HL-60/S4 treated with phorbol 12-myristate 13-acetate at 8.2 ng/mL for 4 days and 3 days (cell line): Measurements from ENCODE around the gene CEMIP.
"Not testable (repeated sequence)": the region's sequence is repeated elsewhere in the genome, so short reads cannot be mapped to it uniquely, and the experiment has no call there.

Source experiments
- in situ Hi-C: fragments of 300-500 bp; cut with MboI; formaldehyde crosslinking; loops from 2 replicates; pipeline ENCODE4 v1.15.0; 2022; ENCODE audit warnings: low sequenced_read_pairs

The CEMIP gene

GRCh38 chr15:80948651-80949292, 169.6 kb downstream of the CEMIP start:
- in situ Hi-C loops: no loop called here

DNA sequence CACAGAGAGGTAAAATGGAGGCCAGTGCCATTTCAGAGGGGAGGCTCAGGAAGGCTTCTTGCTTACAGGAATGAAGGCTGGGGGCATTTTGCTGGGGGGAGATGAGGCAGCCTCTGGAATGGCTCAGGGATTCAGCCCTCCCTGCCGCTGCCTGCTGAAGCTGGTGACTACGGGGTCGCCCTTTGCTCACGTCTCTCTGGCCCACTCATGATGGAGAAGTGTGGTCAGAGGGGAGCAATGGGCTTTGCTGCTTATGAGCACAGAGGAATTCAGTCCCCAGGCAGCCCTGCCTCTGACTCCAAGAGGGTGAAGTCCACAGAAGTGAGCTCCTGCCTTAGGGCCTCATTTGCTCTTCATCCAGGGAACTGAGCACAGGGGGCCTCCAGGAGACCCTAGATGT, 170.6 kb downstream of the CEMIP start:
- in situ Hi-C loops: no loop called here

- in situ Hi-C loops: no loop called here
These were observed 171.3 kb downstream of the CEMIP start for GRCh38 chr15:80950291-80951078.

DNA sequence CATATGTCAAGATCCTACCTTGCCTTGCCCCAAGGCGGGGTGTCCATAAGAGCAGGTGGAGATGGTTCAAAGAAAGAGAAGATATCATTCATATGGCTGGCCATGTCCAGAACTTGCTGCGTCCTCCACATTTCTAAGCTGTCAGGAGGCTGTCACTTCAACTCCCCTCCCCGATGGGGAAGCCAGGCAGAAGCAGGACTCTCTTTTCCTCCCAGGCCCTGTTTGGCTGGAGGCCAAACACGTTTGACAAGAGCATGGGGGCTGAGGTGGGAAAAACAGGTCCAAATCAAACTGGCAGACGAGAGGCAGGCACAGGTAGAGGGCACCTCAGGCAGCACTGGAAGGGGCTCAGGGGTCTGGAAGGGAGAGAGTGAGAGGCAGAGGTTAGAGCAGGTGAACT, 172.8 kb downstream of the CEMIP start:
- in situ Hi-C loops: no loop called here

GRCh38 chr15:80953001-80953952, 174.1 kb downstream of the CEMIP start:
- in situ Hi-C loops: no loop called here

DNA sequence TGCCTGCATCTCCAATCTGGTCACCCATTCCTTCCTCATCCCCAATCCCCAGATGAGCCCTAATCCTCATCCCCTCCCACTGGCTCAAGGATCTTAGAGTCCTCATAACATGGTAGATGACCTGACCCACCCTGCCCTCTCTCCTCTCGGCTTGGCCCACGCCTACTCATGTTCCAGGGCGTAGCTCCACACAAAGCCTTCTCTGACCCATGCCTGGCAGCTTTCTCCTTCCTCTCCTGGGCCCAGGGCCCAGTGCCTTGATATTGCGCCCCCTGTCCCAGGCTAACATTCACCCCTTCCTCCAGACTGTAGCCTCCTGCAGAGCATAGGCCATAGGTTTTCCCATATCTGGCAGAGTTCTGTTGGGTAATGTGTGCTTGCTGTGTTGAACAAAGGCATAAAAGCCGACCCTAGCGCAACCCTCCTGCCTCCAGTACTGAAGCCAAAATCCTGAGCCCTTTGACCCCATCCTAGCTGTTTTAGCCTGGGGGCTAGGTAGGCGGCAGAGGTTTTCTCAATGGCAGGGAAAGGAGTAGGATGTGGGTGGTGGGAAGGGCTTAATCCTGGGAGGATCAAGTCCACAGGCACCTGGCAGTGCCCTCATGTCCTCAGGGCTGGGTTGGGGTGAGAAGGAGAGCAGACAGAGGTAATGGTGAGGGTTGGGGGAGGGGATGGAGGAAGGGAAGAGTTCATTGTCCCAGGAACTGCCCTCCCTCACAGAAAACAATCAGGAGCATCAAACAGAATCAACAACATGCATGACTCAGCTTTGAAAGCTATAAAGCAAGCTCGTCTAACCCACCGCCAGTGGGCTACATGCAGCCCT, 175.0 kb downstream of the CEMIP start:
- in situ Hi-C loops: no loop called here

- in situ Hi-C loops: not testable (repeated sequence)
These were observed 176.6 kb downstream of the CEMIP start for GRCh38 chr15:80955571-80956452.

GRCh38 chr15:80957556-80957955, 178.4 kb downstream of the CEMIP start:
- in situ Hi-C loops: no loop called here

DNA sequence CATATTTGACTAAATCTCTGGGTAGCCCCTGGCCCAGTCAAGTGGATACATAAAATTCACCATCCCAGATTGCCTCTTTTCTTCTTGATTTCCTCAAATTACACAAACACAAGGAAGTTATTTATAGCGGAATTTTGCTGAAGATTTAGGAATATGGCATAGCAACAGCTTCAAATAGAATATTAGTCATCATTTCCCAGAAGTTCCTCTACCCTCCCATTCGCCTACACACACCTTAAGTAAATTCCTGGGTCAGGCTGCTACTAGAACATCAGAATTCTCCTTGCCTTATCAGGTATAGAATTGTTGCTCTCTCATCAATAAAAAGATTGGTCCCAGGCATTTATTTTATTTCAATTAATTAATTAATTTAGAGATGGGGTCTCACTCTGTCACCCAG, 178.8 kb downstream of the CEMIP start:
- in situ Hi-C loops: no loop called here

GRCh38 chr15:80958818-80959495, 179.8 kb downstream of the CEMIP start:
- in situ Hi-C loops: no loop called here

DNA sequence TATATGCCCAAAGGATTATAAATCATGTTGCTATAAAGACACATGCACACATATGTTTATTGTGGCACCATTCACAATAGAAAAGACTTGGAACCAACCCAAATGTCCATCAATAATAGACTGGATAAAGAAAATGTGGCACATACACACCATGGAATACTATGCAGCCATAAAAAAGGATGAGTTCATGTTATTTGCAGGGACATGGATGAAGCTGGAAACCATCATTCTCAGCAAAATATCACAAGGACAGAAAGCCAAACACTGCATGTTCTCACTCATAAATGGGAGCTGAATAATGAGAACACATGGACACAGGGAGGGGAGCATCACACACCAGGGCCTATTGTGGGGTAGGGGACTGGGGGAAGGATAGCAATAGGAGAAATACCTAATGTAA, 186.3 kb downstream of the CEMIP start:
- in situ Hi-C loops: not testable (repeated sequence)

GRCh38 chr15:80966431-80967197, 187.4 kb downstream of the CEMIP start:
- in situ Hi-C loops: no loop called here

- in situ Hi-C loops: no loop called here
These were observed 188.3 kb downstream of the CEMIP start for GRCh38 chr15:80967451-80967850.

- in situ Hi-C loops: no loop called here
These were observed 188.9 kb downstream of the CEMIP start for GRCh38 chr15:80967991-80968510.

GRCh38 chr15:80969316-80969715, 190.1 kb downstream of the CEMIP start:
- in situ Hi-C loops: no loop called here

DNA sequence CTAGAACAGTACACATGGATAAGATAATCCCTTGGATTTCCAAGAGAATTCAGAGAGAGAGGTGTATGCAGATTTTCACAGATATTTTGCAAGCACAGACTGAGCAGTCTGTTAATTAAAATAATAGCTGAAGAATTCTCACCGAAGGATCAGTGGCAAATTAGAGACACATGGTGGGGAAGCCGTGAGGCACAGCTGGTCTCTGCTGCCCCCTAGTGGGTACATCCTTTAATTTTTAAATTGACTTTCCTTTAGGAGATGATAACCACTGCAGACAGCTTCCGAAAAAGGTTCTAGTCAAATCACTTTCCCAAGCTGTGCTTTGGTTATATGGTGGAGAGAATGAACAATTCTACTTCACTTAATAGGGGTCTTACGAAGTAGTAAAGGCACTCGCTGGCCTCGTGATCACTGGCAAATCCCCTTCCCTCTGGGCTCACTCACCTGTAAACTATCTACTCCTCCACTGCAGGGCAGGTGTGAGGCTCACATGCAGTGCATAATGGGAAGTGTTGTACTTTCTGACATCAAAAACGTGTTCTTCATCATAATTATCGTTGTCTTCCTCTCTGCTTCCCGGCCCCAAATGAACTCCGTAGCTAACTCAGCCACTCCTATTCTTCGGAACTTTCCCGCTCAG, 191.0 kb downstream of the CEMIP start:
- in situ Hi-C loops: loop anchor here (10.0 kb wide), 1 partner anchor 515 kb away; no protein-coding TSS in a partner anchor

DNA sequence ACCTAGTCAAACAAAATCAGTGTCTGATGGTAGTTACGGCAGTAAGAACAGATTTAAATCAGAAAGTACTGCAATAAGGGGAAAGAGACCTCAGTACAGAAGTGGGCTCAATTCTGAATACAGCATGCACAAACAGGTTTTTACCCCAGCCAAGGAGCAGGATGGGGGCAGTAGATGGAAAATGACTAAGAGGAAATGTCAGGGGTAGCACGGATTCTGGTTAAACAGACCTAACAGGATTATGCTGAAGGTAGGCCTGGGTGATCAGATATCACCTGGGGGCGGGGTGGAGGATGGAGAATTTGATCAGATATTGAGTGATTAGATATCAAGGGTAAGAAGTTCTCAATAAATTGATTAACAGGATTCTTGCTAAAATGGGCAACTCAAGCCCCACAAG, 191.5 kb downstream of the CEMIP start:
- in situ Hi-C loops: loop anchor here (10.0 kb wide), 1 partner anchor 516 kb away; no protein-coding TSS in a partner anchor
